IMR-90 (cell line): ENCODE results near the gene C1GALT1. TPM values are rescaled to one million over a fixed set of nuclear protein-coding genes. Genes with fewer than 3 reads are reported as not detected.

Experiments used
- ATAC-seq: fragments of 200-7000 bp; cut with Tn5 transposase; 2 replicates; pipeline ENCODE4 v1.9.1; 2020; ENCODE audit warnings: low read depth, mild to moderate bottlenecking, moderate library complexity
- BruUV-seq: library from RNA; stranded (reverse); fragments of 400-500 nt; replicated peaks from 2 replicates; lab custom pipeline; 2021; lab: Mats Ljungman, UMichigan
- CTCF ChIA-PET: fragments of 300-600 bp; formaldehyde crosslinking; extraction: SDS; loops from one replicate; lab custom pipeline; 2021; ENCODE audit warnings: antibody characterized with exemption; lab: Yijun Ruan, JAX
- POLR2A ChIA-PET: fragments of 300-600 bp; sonication (Branson Sonifier 250); formaldehyde crosslinking; loops from one replicate; lab custom pipeline; 2022; ENCODE audit warnings: antibody characterized with exemption; ENCODE audit not compliant: unreplicated experiment; lab: Charles Lee
- DNase-seq: peaks from one replicate; pipeline ENCODE4 v3.0.0; 2013
- H2AFZ ChIP-seq: replicated peaks from 2 replicates; pipeline ENCODE3; 2013; ENCODE audit warnings: low read length, mild to moderate bottlenecking; ENCODE audit not compliant: poor library complexity
- H2AK5ac ChIP-seq: 2 replicates; pipeline ENCODE4 v1.6.1; 2013; ENCODE audit warnings: low read depth, low read length, inconsistent platforms
- H2AK9ac ChIP-seq: replicated peaks from 2 replicates; pipeline ENCODE3; 2013; ENCODE audit warnings: mild to moderate bottlenecking, low read depth, low read length, moderate library complexity; ENCODE audit not compliant: poor library complexity
- H2BK120ac ChIP-seq: 2 replicates; pipeline ENCODE4 v1.6.1; 2013; ENCODE audit warnings: low read depth, low read length, inconsistent platforms
- H2BK15ac ChIP-seq: 3 replicates; pipeline ENCODE4 v1.6.1; 2013; ENCODE audit warnings: low read depth, low read length, inconsistent platforms
- H2BK20ac ChIP-seq: 2 replicates; pipeline ENCODE4 v1.6.1; 2013; ENCODE audit warnings: low read depth, mild to moderate bottlenecking, inconsistent platforms, low read length, moderate library complexity
- H2BK5ac ChIP-seq: 2 replicates; pipeline ENCODE4 v1.6.1; 2013; ENCODE audit warnings: mild to moderate bottlenecking, low read depth, low read length, inconsistent platforms; ENCODE audit not compliant: poor library complexity, severe bottlenecking
- H3K14ac ChIP-seq: replicated peaks from 2 replicates; pipeline ENCODE4 v1.6.1; 2013; ENCODE audit warnings: low read depth, low read length, inconsistent platforms
- H3K18ac ChIP-seq: 2 replicates; pipeline ENCODE4 v1.6.1; 2013; ENCODE audit warnings: low read depth, low read length, control low read depth
- H3K23ac ChIP-seq: 2 replicates; pipeline ENCODE4 v1.6.1; 2013; ENCODE audit warnings: low read depth, low read length, inconsistent platforms
- H3K27ac ChIP-seq: 2 replicates; pipeline ENCODE4 v1.5.1; 2013; ENCODE audit warnings: mild to moderate bottlenecking, control low read depth, low read length; ENCODE audit not compliant: insufficient read depth
- H3K27me3 ChIP-seq: 2 replicates; pipeline ENCODE4 v1.6.1; 2013; ENCODE audit warnings: low read length; ENCODE audit not compliant: control insufficient read depth, insufficient read depth
- H3K36me3 ChIP-seq: 2 replicates; pipeline ENCODE4 v1.6.1; 2013; ENCODE audit warnings: low read length, mixed read lengths; ENCODE audit not compliant: control insufficient read depth, insufficient read depth
- H3K4ac ChIP-seq: 2 replicates; pipeline ENCODE4 v1.6.1; 2013; ENCODE audit warnings: low read depth, low read length, inconsistent platforms
- H3K4me1 ChIP-seq: 2 replicates; pipeline ENCODE4 v1.6.1; 2013; ENCODE audit warnings: low read length, mixed read lengths; ENCODE audit not compliant: control insufficient read depth, insufficient read depth
- H3K4me2 ChIP-seq: 2 replicates; pipeline ENCODE4 v1.6.1; 2013; ENCODE audit warnings: low read depth, mild to moderate bottlenecking, control low read depth, low read length, moderate library complexity
- H3K4me3 ChIP-seq: 2 replicates; pipeline ENCODE4 v1.5.1; 2013; ENCODE audit warnings: low read depth, mild to moderate bottlenecking, control low read depth, low read length, moderate library complexity; ENCODE audit not compliant: insufficient read depth
- H3K56ac ChIP-seq: 2 replicates; pipeline ENCODE4 v1.6.1; 2013; ENCODE audit warnings: low read length, inconsistent platforms; ENCODE audit not compliant: insufficient read depth; ENCODE audit errors: extremely low read depth
- H3K79me1 ChIP-seq, 2 experiments: 2 replicates each; pipeline ENCODE4 v1.6.1; 2013; ENCODE audit warnings: low read length in 2 of 2, inconsistent platforms in 1 of 2, low read depth in 1 of 2
- H3K9ac ChIP-seq: 2 replicates; pipeline ENCODE4 v1.6.1; 2013; ENCODE audit warnings: low read depth, low read length, control low read depth
- H3K9me1 ChIP-seq: 2 replicates; pipeline ENCODE4 v1.6.1; 2013; ENCODE audit warnings: low read length, inconsistent platforms; ENCODE audit not compliant: insufficient read depth
- H3K9me3 ChIP-seq: 2 replicates; pipeline ENCODE4 v1.6.1; 2013; ENCODE audit warnings: low read length; ENCODE audit not compliant: control insufficient read depth, insufficient read depth
- H4K20me1 ChIP-seq: 2 replicates; pipeline ENCODE4 v1.6.1; 2013; ENCODE audit warnings: low read length, inconsistent platforms; ENCODE audit not compliant: insufficient read depth
- H4K5ac ChIP-seq: 2 replicates; pipeline ENCODE4 v1.6.1; 2013; ENCODE audit warnings: mild to moderate bottlenecking, low read depth, low read length, control low read depth
- H4K8ac ChIP-seq, 2 experiments: 2 replicates each; pipeline ENCODE4 v1.6.1; 2013; ENCODE audit warnings: low read depth in 2 of 2, low read length in 2 of 2, control low read depth in 1 of 2, inconsistent platforms in 1 of 2
- H4K91ac ChIP-seq: 2 replicates; pipeline ENCODE4 v1.6.1; 2013; ENCODE audit warnings: low read depth, low read length, inconsistent platforms; ENCODE audit not compliant: insufficient read depth
- CTCF ChIP-seq: conservative IDR thresholded peaks from 2 replicates; pipeline ENCODE4 v1.5.1; 2012; ENCODE audit warnings: mild to moderate bottlenecking, low read depth, low read length, improper control_type of control experiment
- NFE2L2 ChIP-seq: fragments of 150-350 bp; IDR thresholded peaks from 2 replicates; pipeline ENCODE4 v1.6.1; 2016; ENCODE audit warnings: low read depth, mild to moderate bottlenecking, low read length
- SMC3 ChIP-seq: fragments of 150-350 bp; IDR thresholded peaks from 2 replicates; pipeline ENCODE4 v1.6.1; 2016; ENCODE audit warnings: low read depth, mild to moderate bottlenecking, antibody characterized with exemption, low read length, moderate library complexity
- WGBS, 2 experiments: methylation state at CpG; one replicate each; pipeline versions ENCODE4 v1.1.5 to v1.1.7; 2013; ENCODE audit warnings: missing lambda C conversion rate in 2 of 2; ENCODE audit not compliant: insufficient read length in 1 of 2; ENCODE audit errors: extremely low coverage in 2 of 2; 5-methylcytosine and 5-hydroxymethylcytosine counted together
- dilution Hi-C: fragments of 300-500 bp; cut with HindIII; formaldehyde crosslinking; loops from one replicate; pipeline ENCODE4 v1.14.3; 2018; ENCODE audit warnings: low sequenced_read_pairs; ENCODE audit not compliant: unreplicated experiment
- in situ Hi-C: fragments of 300-500 bp; cut with MboI; formaldehyde crosslinking; loops from 3 replicates; pipeline ENCODE4 v1.14.3; 2019; ENCODE audit warnings: low sequenced_read_pairs, inconsistent platforms, mixed read lengths
- intact Hi-C: fragments of 100-400 bp; cut with micrococcal nuclease; formaldehyde crosslinking; loops from 2 replicates; pipeline ENCODE4 v1.10.0; 2022
- polyA plus RNA-seq, 3 experiments: library from polyadenylated mRNA; depleted of rRNA; stranded (reverse); fragments of >200 nt; gene quantifications; 2 replicates each; pipeline ENCODE4 v1.2.3, GENCODE V29; 2012; ENCODE audit warnings: low replicate concordance in 1 of 3
- total RNA-seq: library from RNA; depleted of rRNA; stranded (reverse); fragments of >200 nt; gene quantifications from 2 replicates; pipeline ENCODE4 v1.2.3, GENCODE V29; 2012

The C1GALT1 gene
- total and polyA plus RNA-seq, 2 of the 4 experiments (the other 2 are of a cell fraction) = 11.6 to 12.2 TPM

- ChIA-PET CTCF (interaction anchor here (1.1 kb wide), 1 partner anchor 77 kb away, joined by 3 read pairs; no protein-coding TSS in a partner anchor), POLR2A (no interaction called here)
- Histone ChIP-seq H4K91ac (no peak overlapping the region), H3K4me3 (no peak overlapping the region), H3K9ac (no peak overlapping the region), H2AK9ac (no peak overlapping the region), H3K36me3 (no peaks in the 10 kb centered on the region), H3K4me2 (no peak overlapping the region), H2BK5ac (no peak overlapping the region), H4K8ac (no peak overlapping the region), H3K23ac (no peak overlapping the region), H3K79me1 (no peaks in the 10 kb centered on the region), H3K4me1 (no peaks in the 10 kb centered on the region; the same call in 1 of the 2 replicates), H3K56ac (no peak overlapping the region), H4K5ac (no peak overlapping the region), H3K9me3 (no peaks in the 10 kb centered on the region; the same call in 1 of the 2 replicates), H2BK120ac (no peak overlapping the region), H3K9me1 (no peaks in the 10 kb centered on the region), H2BK20ac (no peak overlapping the region), H3K27ac (no peak overlapping the region), H3K4ac (no peak overlapping the region), H3K14ac (no peak overlapping the region), H2AK5ac (no peak overlapping the region), H4K20me1 (no peaks in the 10 kb centered on the region), H2BK15ac (no peak overlapping the region), H3K18ac (no peak overlapping the region), H3K27me3 (no peaks in the 10 kb centered on the region), H2AFZ (no peak overlapping the region)
- in situ Hi-C loops = no loop called here
- no CpG with 5 or more reads among the region's 6 CpGs for WGBS, 2 experiments
- ATAC-seq = no peak
- intact Hi-C loops = no loop called here
- no TSS peak for BruUV-seq
- DNase-seq = no peak
- dilution Hi-C loops = no loop called here
- TF ChIP-seq NFE2L2 (no peak), CTCF (no peak), SMC3 (no peak)
These were observed 8.2 kb upstream of the C1GALT1 start for GRCh38 chr7:7173956-7174632.
